ENCODE data around the gene PXMP4.

Gene PXMP4

DNA sequence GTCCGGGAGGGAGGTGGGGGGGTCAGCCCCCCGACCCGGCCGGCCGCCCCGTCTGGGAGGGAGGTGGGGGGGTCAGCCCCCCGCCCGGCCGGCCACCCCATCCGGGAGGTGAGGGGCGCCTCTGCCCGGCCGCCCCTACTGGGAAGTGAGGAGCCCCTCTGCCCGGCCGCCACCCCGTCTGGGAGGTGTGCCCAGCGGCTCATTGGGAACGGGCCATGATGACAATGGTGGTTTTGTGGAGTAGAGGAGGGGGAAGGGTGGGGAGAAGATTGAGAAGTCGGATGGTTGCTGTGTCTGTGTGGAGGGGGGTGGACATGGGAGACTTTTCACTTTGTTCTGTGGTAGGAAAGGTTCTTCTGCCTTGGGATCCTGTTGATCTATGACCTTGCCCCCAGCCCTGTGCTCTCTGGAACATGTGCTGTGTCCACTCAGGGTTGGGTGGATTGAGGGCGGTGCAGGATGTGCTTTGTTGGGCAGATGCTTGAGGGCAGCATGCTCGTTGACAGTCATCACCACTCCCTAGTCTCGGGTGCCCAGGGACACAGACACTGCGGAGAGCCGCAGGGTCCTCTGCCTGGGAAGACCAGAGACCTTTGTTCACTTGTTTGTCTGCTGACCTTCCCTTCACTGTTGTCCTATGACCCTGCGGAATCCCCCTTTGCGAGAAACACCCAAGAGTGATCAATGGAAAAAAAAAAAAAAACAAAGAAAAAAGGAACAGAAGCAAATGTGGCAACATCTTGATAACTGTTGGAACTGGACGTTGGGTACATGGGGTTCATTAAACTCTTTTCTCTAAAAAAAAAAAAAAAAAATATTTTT is 18.3 kb downstream of the PXMP4 start:
- no peak for TF ChIP-seq ZBTB7A (IDR thresholded peaks at IDR 0.05; ENCODE audit: low read depth)
- no peak for TF ChIP-seq TCF12 (IDR thresholded peaks at IDR 0.05; ENCODE audit: low read depth)
- no peak for TF ChIP-seq EP300 (IDR thresholded peaks at IDR 0.05; ENCODE audit: borderline replicate concordance)
- no peak for TF ChIP-seq USF1 (IDR thresholded peaks at IDR 0.05)
- TF ChIP-seq FOXM1 (IDR thresholded peaks at IDR 0.05; ENCODE audit: borderline replicate concordance, low read depth) = no peak
- no peak for TF ChIP-seq REST (IDR thresholded peaks at IDR 0.05; ENCODE audit: low read depth)
- no peak for TF ChIP-seq YY1 (IDR thresholded peaks at IDR 0.05; ENCODE audit: low read depth)
- no peak for TF ChIP-seq CEBPB (IDR thresholded peaks at IDR 0.05)
- TF ChIP-seq EGR1 (IDR thresholded peaks at IDR 0.05) = no peak
- TF ChIP-seq RAD21 (IDR thresholded peaks at IDR 0.05; ENCODE audit: low read depth) = no peak
- TF ChIP-seq TAF1 (IDR thresholded peaks at IDR 0.05; ENCODE audit: low read depth) = no peak
- no peak for TF ChIP-seq NFIC (IDR thresholded peaks at IDR 0.05)
- no peak for TF ChIP-seq CREB1 (IDR thresholded peaks at IDR 0.05; ENCODE audit: low read depth)
- no peak for TF ChIP-seq TEAD4 (IDR thresholded peaks at IDR 0.05)
- no peak for TF ChIP-seq MAX (IDR thresholded peaks at IDR 0.05)

- TF ChIP-seq TAF1 (IDR thresholded peaks at IDR 0.05; ENCODE audit: low read depth) = no peak
- no peak for TF ChIP-seq MAX (IDR thresholded peaks at IDR 0.05)
- no peak for TF ChIP-seq EP300 (IDR thresholded peaks at IDR 0.05; ENCODE audit: borderline replicate concordance)
- no peak for TF ChIP-seq FOXM1 (IDR thresholded peaks at IDR 0.05; ENCODE audit: borderline replicate concordance, low read depth)
- TF ChIP-seq CEBPB (IDR thresholded peaks at IDR 0.05) = no peak
- TF ChIP-seq RAD21 (IDR thresholded peaks at IDR 0.05; ENCODE audit: low read depth) = no peak
- no peak for TF ChIP-seq ZBTB7A (IDR thresholded peaks at IDR 0.05; ENCODE audit: low read depth)
Measured at GRCh38 chr20:33697129-33697528, 23.0 kb downstream of the PXMP4 start.

- TF ChIP-seq CEBPB (IDR thresholded peaks at IDR 0.05) = no peak
- no peak for TF ChIP-seq CREB1 (IDR thresholded peaks at IDR 0.05; ENCODE audit: low read depth)
- TF ChIP-seq RAD21 (IDR thresholded peaks at IDR 0.05; ENCODE audit: low read depth) = no peak
- TF ChIP-seq EP300 (IDR thresholded peaks at IDR 0.05; ENCODE audit: borderline replicate concordance) = no peak
- TF ChIP-seq REST (IDR thresholded peaks at IDR 0.05; ENCODE audit: low read depth) = no peak
Measured at GRCh38 chr20:33696448-33696847, 23.7 kb downstream of the PXMP4 start.

DNA sequence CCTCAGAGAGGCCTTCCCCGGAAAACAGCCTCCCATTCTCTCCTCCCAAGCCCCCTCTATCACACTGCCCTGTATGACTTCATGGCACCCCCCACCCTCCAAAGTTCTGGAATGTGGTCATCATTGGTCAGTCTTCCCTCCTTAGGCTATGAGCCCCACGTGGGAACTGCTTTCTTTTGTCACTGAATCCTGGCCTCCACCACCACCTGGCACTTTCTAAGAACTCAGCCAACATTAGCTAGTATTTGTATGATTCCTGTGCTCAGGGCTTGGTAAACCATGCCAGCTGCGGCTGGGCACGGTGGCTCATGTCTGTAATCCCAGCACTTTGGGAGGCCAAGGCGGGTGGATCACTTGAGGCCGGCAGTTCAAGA is 25.5 kb downstream of the PXMP4 start:
- no peak for TF ChIP-seq TAF1 (IDR thresholded peaks at IDR 0.05; ENCODE audit: low read depth)
- TF ChIP-seq CEBPB (IDR thresholded peaks at IDR 0.05) = no peak
- no peak for TF ChIP-seq MAX (IDR thresholded peaks at IDR 0.05)
- TF ChIP-seq TEAD4 (IDR thresholded peaks at IDR 0.05) = no peak
- TF ChIP-seq NFIC (IDR thresholded peaks at IDR 0.05) = no peak
- TF ChIP-seq CREB1 (IDR thresholded peaks at IDR 0.05; ENCODE audit: low read depth) = no peak
- no peak for TF ChIP-seq RAD21 (IDR thresholded peaks at IDR 0.05; ENCODE audit: low read depth)
- no peak for TF ChIP-seq TCF12 (IDR thresholded peaks at IDR 0.05; ENCODE audit: low read depth)
- no peak for TF ChIP-seq EP300 (IDR thresholded peaks at IDR 0.05; ENCODE audit: borderline replicate concordance)
- no peak for TF ChIP-seq ZBTB7A (IDR thresholded peaks at IDR 0.05; ENCODE audit: low read depth)
- TF ChIP-seq EGR1 (IDR thresholded peaks at IDR 0.05) = no peak

GRCh38 chr20:33693741-33694638 is 26.1 kb downstream of the PXMP4 start:
- peak; percentile 81 for TF ChIP-seq ZBTB7A (IDR thresholded peaks at IDR 0.05; ENCODE audit: low read depth)
- no peak for TF ChIP-seq YY1 (IDR thresholded peaks at IDR 0.05; ENCODE audit: low read depth)
- no peak for TF ChIP-seq REST (IDR thresholded peaks at IDR 0.05; ENCODE audit: low read depth)
- no peak for TF ChIP-seq CREB1 (IDR thresholded peaks at IDR 0.05; ENCODE audit: low read depth)
- TF ChIP-seq EGR1 (IDR thresholded peaks at IDR 0.05) = peak; percentile 73; the same call in 1 of the 2 replicates
- TF ChIP-seq FOXM1 (IDR thresholded peaks at IDR 0.05; ENCODE audit: borderline replicate concordance, low read depth) = peak; percentile 86
- TF ChIP-seq TEAD4 (IDR thresholded peaks at IDR 0.05) = peak; percentile 79
- no peak for TF ChIP-seq TAF1 (IDR thresholded peaks at IDR 0.05; ENCODE audit: low read depth)
- no peak for TF ChIP-seq CEBPB (IDR thresholded peaks at IDR 0.05)
- TF ChIP-seq EP300 (IDR thresholded peaks at IDR 0.05; ENCODE audit: borderline replicate concordance) = peak; percentile 97
- peak; percentile 98 for TF ChIP-seq TCF12 (IDR thresholded peaks at IDR 0.05; ENCODE audit: low read depth)
- peak; percentile 92 for TF ChIP-seq NFIC (IDR thresholded peaks at IDR 0.05)
- TF ChIP-seq RAD21 (IDR thresholded peaks at IDR 0.05; ENCODE audit: low read depth) = no peak; the same call in 1 of the 2 replicates
- no peak for TF ChIP-seq USF1 (IDR thresholded peaks at IDR 0.05)
- peak; percentile 80 for TF ChIP-seq MAX (IDR thresholded peaks at IDR 0.05)
